Left cardiac atrium (tissue), 4 donors: ENCODE measurements around the gene EPHA1. TPM values are rescaled to one million over a fixed set of nuclear protein-coding genes. Genes with fewer than 3 reads are reported as not detected.

Source experiments
- ATAC-seq, 2 donors: fragments of 200-7000 bp; cut with Tn5 transposase; one replicate each; pipeline ENCODE4 v1.9.1; 2020; ENCODE audit warnings: mild to moderate bottlenecking in 2 of 2, moderate library complexity in 2 of 2
- DNase-seq: peaks from one replicate; pipeline ENCODE4 v3.0.0-alpha.2; 2020
- intact Hi-C, 2 donors: fragments of 100-400 bp; cut with DNase I; formaldehyde crosslinking; loops; one replicate each; pipeline versions ENCODE4 v1.14.1 to v1.15.1; 2022 to 2023
- microRNA-seq, 2 donors: library from miRNA; unstranded; fragments of <30 nt; microRNA quantifications; one replicate each; pipeline ENCODE4 v1.2.0, GENCODE V29; 2020
- total RNA-seq, 2 donors: library from RNA; stranded (reverse); fragmentation: NEBNext Ultra II Directional; extraction: Animal tissue kit (Norgen Biotek cat#: 25700); gene quantifications; one replicate each; pipeline ENCODE4 v1.2.1, GENCODE V29; 2021
- donor health status: DM: no; HTN: yes; CAD: no.
- donor health status: DM: no; HTN: yes; CAD: no; lungs with severe emphysema.
- donor health status: DM: yes; HTN: yes; CAD: no.
- donor health status: Dilated cardiomyopathy.

EPHA1 gene
- total RNA-seq, 2 donors from 2014 or later: 0.16 to 0.71 TPM

DNA sequence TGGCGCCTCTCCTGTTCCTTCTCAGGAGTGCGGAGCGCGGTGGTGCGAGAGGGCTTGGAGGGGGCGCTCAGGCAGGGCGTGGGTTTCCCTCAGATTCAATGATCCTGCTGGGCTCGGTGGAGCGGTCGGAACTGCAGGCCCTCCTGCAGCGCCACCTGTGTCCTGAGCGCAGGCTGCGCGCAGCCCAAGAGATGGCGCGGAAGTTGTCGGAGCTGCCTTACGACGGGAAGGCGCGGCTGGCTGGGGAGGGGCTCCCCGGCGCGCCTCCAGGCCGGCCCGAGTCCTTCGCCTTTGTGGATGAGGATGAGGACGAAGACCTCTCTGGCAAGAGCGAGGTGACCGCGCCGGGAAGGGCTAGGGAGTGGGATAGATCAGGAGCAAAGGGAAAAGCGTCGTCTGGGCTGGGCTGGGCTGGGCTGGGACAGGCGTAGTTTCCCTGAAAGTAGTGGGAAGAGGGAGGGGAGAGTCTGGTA lies 63.2 kb downstream of the EPHA1 start:
- intact Hi-C loops: no loop called here
- ATAC-seq: peak; percentile 61 to 88
- DNase-seq: peak; percentile 55

DNA sequence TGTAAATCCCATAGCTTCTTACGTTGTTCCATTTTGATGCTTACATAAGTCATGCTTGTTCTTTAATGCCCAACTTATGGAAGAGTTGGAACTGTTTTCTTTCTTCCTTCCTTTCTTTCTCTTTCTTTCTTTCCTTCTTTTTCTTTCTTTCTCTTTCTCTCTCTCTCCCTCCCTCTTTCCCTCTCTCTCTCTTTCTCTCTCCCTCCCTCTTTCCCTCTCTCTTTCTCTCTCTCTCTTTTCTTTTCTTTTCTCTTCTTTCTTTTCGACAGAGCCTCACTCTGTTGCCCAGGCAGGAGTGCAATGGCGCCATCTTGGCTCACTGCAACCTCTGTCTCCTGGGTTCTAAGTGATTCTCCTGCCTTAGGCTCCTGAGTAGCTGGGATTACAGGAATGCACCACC lies 65.1 kb downstream of the EPHA1 start:
- DNase-seq (no peak), ATAC-seq (no peak)
- intact Hi-C loops: no loop called here

DNA sequence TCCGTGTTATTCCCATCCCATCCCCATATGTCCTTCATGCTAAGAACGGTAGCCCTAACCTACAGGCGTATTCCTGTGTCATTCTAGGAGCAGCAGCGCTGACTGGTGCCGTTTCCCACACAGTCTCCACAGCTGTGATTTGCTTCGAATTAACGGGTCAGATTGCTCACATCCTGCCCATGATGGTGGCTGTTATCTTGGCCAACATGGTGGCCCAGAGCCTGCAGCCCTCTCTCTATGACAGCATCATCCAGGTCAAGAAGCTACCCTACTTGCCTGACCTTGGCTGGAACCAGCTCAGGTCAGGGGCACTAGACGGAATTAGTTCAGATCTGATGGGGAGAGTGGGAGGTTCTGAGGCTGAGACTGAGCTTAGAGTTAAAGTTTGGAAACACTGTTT lies 66.8 kb downstream of the EPHA1 start:
- ATAC-seq (no peak), DNase-seq (no peak)
- intact Hi-C loops: no loop called here

Small RNA genes lying within 50 kb of the gene (microRNA-seq; reads per million reads assigned to microRNA genes)
- 0.27 to 0.40 reads per million in 2 donors for gene MIR6892

Other genes with a start within 250 kb of the EPHA1 start
- gene TAS2R39, start 225.4 kb downstream of the EPHA1 start, total RNA-seq: not detected
- gene TAS2R40, start 186.8 kb downstream of the EPHA1 start, total RNA-seq: not detected
- gene GSTK1, start 145.4 kb downstream of the EPHA1 start, total RNA-seq: 100 to 1,000 TPM; 185 to 195 TPM
- 1 to 10 TPM; 2.3 to 4.1 TPM for gene TMEM139, start 123.9 kb downstream of the EPHA1 start, total RNA-seq
- 10 to 100 TPM in 1 of 2 donors, 1 to 10 TPM in 1; 8.0 to 12.4 TPM for gene CASP2, start 120.5 kb downstream of the EPHA1 start, total RNA-seq
- not detected for gene CLCN1, start 92.7 kb downstream of the EPHA1 start, total RNA-seq
- gene FAM131B, start 46.1 kb downstream of the EPHA1 start, total RNA-seq: under 1 TPM; 0.29 to 0.97 TPM
- 100 to 1,000 TPM in 1 of 2 donors, 10 to 100 TPM in 1; 79.1 to 156 TPM for gene ZYX, start 27.5 kb downstream of the EPHA1 start, total RNA-seq
- not detected for gene TAS2R60, start 34.6 kb upstream of the EPHA1 start, total RNA-seq
- under 1 TPM in 1 of 2 donors, not detected in 1; 0.26 TPM for gene TAS2R41, start 69.0 kb upstream of the EPHA1 start, total RNA-seq
- gene CTAGE15, start 162.9 kb upstream of the EPHA1 start, total RNA-seq: not detected
- gene TCAF2, start 212.1 kb upstream of the EPHA1 start, total RNA-seq: under 1 TPM; 0.55 to 0.71 TPM